Activated T-cell treated with anti-CD3 and anti-CD28 coated beads for 1 hour (primary cell): ENCODE results near the gene OXCT2.

Experiments
- DNase-seq: peaks from one replicate; pipeline ENCODE4 v3.0.0-alpha.2; 2020; ENCODE audit warnings: low read depth

OXCT2 gene

GRCh38 chr1:39762550-39763540 lies 8.3 kb downstream of the OXCT2 start:
- no peak for DNase-seq

- no peak for DNase-seq
Observed at GRCh38 chr1:39761557-39762260, 9.4 kb downstream of the OXCT2 start.

- DNase-seq = no peak
Observed at GRCh38 chr1:39761016-39761415, 10.1 kb downstream of the OXCT2 start.

- DNase-seq = no peak
Observed at GRCh38 chr1:39760074-39761008, 10.8 kb downstream of the OXCT2 start.

- DNase-seq = no peak
Observed at GRCh38 chr1:39759436-39759726, 11.8 kb downstream of the OXCT2 start.

- DNase-seq = no peak
Observed at GRCh38 chr1:39758556-39759435, 12.4 kb downstream of the OXCT2 start.

- no peak for DNase-seq
Observed at GRCh38 chr1:39757501-39757900, 13.6 kb downstream of the OXCT2 start.

- no peak for DNase-seq
Observed at GRCh38 chr1:39755965-39756659, 15.0 kb downstream of the OXCT2 start.

GRCh38 chr1:39754906-39755504 lies 16.1 kb downstream of the OXCT2 start:
- no peak for DNase-seq

- DNase-seq = no peak
Observed at GRCh38 chr1:39754026-39754570, 17.1 kb downstream of the OXCT2 start.

GRCh38 chr1:39753132-39754025 lies 17.8 kb downstream of the OXCT2 start:
- DNase-seq = no peak

GRCh38 chr1:39752703-39753102 lies 18.4 kb downstream of the OXCT2 start:
- no peak for DNase-seq

GRCh38 chr1:39751595-39751994 lies 19.6 kb downstream of the OXCT2 start:
- DNase-seq = no peak

GRCh38 chr1:39745016-39745670 lies 26.0 kb downstream of the OXCT2 start:
- no peak for DNase-seq

- DNase-seq = peak; percentile 96
Observed at GRCh38 chr1:39738622-39739366, 32.4 kb downstream of the OXCT2 start, which contains the start of gene PPIE. PPIE (plus strand) TSS chr1:39738882; CDS start chr1:39738901, 19 bp downstream.

- no peak for DNase-seq
Observed at GRCh38 chr1:39737546-39738169, 33.5 kb downstream of the OXCT2 start.

GRCh38 chr1:39735731-39736130 lies 35.4 kb downstream of the OXCT2 start:
- no peak for DNase-seq
